OCI-LY7 (cell line): ENCODE results near the gene CENPP. TPM values are rescaled to one million over a fixed set of nuclear protein-coding genes. Genes with fewer than 3 reads are reported as not detected.

Source experiments
- BruUV-seq: library from RNA; stranded (reverse); fragments of 400-500 nt; replicated peaks from 2 replicates; lab custom pipeline; 2021; lab: Mats Ljungman, UMichigan
- CTCF ChIA-PET: fragments of 300-600 bp; sonication (Branson Sonifier 250); formaldehyde crosslinking; loops from one replicate; lab custom pipeline; 2022; ENCODE audit warnings: antibody characterized with exemption; ENCODE audit not compliant: unreplicated experiment; lab: Charles Lee
- POLR2A ChIA-PET: fragments of 300-600 bp; sonication (Branson Sonifier 250); formaldehyde crosslinking; loops from one replicate; lab custom pipeline; 2022; ENCODE audit warnings: antibody characterized with exemption; lab: Charles Lee
- DNase-seq: peaks from one replicate; pipeline ENCODE4 v3.0.0-alpha.2; 2015; ENCODE audit warnings: low spot score
- H2AFZ ChIP-seq: fragments of 200-600 bp; sonication (generic), shearing (Covaris generic); 2 replicates; pipeline ENCODE4 v1.6.1; 2014; ENCODE audit warnings: mild to moderate bottlenecking, antibody characterized with exemption, low read length, moderate library complexity
- H3K27ac ChIP-seq: fragments of 200-600 bp; sonication (generic); 2 replicates; pipeline ENCODE4 v1.5.1; 2014; ENCODE audit warnings: mixed run types, low read depth, mild to moderate bottlenecking, moderate library complexity, low read length, inconsistent platforms; ENCODE audit not compliant: poor library complexity, severe bottlenecking
- H3K36me3 ChIP-seq: fragments of 200-600 bp; sonication (generic); 2 replicates; pipeline ENCODE4 v1.6.1; 2014; ENCODE audit warnings: mild to moderate bottlenecking, antibody characterized with exemption, low read length, moderate library complexity, mixed read lengths; ENCODE audit not compliant: insufficient read depth
- H3K4me1 ChIP-seq: fragments of 200-600 bp; sonication (generic); 2 replicates; pipeline ENCODE4 v1.5.1; 2014; ENCODE audit warnings: mild to moderate bottlenecking, low read length; ENCODE audit not compliant: insufficient read depth, poor library complexity, severe bottlenecking
- H3K4me2 ChIP-seq: fragments of 200-600 bp; sonication (generic); 2 replicates; pipeline ENCODE4 v1.6.1; 2014; ENCODE audit warnings: mild to moderate bottlenecking, low read length
- H3K4me3 ChIP-seq: fragments of 200-600 bp; sonication (generic); 2 replicates; pipeline ENCODE4 v1.5.1; 2014; ENCODE audit warnings: mild to moderate bottlenecking, low read depth, low read length; ENCODE audit not compliant: poor library complexity, severe bottlenecking
- H3K79me2 ChIP-seq: fragments of 200-600 bp; sonication (generic); 2 replicates; pipeline ENCODE4 v1.6.1; 2016; ENCODE audit warnings: low read depth, mild to moderate bottlenecking, low read length, moderate library complexity, mixed read lengths; ENCODE audit not compliant: insufficient read depth
- H3K9me2 ChIP-seq: fragments of 200-600 bp; sonication (generic); 2 replicates; pipeline ENCODE4 v1.6.1; 2016; ENCODE audit warnings: mild to moderate bottlenecking, low read length, mixed read lengths; ENCODE audit not compliant: insufficient read depth
- H3K9me3 ChIP-seq: fragments of 200-600 bp; sonication (generic); 2 replicates; pipeline ENCODE4 v1.6.1; 2014; ENCODE audit warnings: mild to moderate bottlenecking, mixed run types, low read length, mixed read lengths
- H4K20me1 ChIP-seq: fragments of 200-600 bp; sonication (generic); 2 replicates; pipeline ENCODE4 v1.6.1; 2014; ENCODE audit warnings: mild to moderate bottlenecking, antibody characterized with exemption, low read length, moderate library complexity, mixed read lengths; ENCODE audit not compliant: insufficient read depth
- EZH2phosphoT487 ChIP-seq: fragments of 200-600 bp; sonication (generic); IDR thresholded peaks from 2 replicates; pipeline ENCODE4 v1.6.1; 2018; ENCODE audit warnings: low read depth, borderline replicate concordance, mild to moderate bottlenecking, mixed run types, antibody characterized with exemption, low read length, moderate library complexity, mixed read lengths
- intact Hi-C: fragments of 100-400 bp; cut with micrococcal nuclease; formaldehyde crosslinking; loops from one replicate; pipeline ENCODE4 v1.10.0; 2022; ENCODE audit not compliant: unreplicated experiment
- total RNA-seq, 2 experiments: library from RNA; depleted of rRNA in 1 of 2; stranded (reverse); fragments of >200 nt in 1 of 2; shearing (Covaris generic) in 1 of 2; gene quantifications; 2 replicates each; pipeline ENCODE4 v1.2.3, GENCODE V29; 2014 to 2022
- TF ChIP-seq, protein P1 (sequence below): fragments of 200-600 bp; sonication (generic); conservative IDR thresholded peaks from 2 replicates; pipeline ENCODE4 v1.5.1; 2014; ENCODE audit warnings: mild to moderate bottlenecking, antibody characterized with exemption, low read length, moderate library complexity, mixed read lengths

CENPP gene
- total RNA-seq, 2 experiments from 2014 or later, result 25.4 to 30.9 TPM

DNA sequence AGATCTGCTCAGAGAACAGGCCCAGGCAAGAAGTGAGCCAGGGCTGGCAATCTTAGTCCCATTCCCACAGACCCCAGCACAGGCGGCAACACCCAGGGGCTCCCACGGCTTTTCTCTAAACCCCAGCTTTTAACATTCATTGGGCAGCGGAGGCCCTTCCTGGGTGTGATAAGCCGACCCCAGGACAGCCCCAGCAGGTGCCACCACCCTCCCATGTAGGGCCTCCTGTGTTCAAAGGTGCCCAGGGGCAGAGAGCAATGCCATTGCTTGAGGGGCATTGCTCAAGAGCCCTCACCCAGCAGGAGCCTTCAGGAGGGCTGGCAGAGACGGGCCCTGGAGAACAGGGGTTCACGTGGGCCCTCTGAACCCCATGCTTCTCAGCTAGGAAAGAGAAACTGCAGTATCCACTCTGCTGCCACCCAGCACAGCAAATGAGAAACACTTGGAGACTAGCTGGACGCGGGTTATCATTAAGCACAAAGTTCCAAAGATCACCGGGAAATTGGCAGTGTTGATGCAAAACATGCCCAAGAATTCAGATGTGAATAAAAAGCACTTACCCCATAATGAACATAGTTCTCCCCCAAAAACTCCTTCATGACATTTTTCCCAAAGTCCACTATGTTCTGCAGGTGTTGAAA lies 330.3 kb downstream of the CENPP start:
- Histone ChIP-seq H3K4me1 (peaks cover 8% of the 10 kb centered on the region), H3K79me2 (no peaks in the 10 kb centered on the region), H3K9me3 (no peaks in the 10 kb centered on the region), H4K20me1 (no peaks in the 10 kb centered on the region), H3K4me2 (no peak overlapping the region), H3K9me2 (no peaks in the 10 kb centered on the region), H3K4me3 (no peak overlapping the region), H2AFZ (no peak overlapping the region), H3K27ac (no peak overlapping the region), H3K36me3 (peaks cover 58% of the 10 kb centered on the region)
- CTCF ChIA-PET, result no interaction called here
- DNase-seq, result no peak
- TF ChIP-seq EZH2phosphoT487, result no peak
- TF ChIP-seq, protein P1, sequence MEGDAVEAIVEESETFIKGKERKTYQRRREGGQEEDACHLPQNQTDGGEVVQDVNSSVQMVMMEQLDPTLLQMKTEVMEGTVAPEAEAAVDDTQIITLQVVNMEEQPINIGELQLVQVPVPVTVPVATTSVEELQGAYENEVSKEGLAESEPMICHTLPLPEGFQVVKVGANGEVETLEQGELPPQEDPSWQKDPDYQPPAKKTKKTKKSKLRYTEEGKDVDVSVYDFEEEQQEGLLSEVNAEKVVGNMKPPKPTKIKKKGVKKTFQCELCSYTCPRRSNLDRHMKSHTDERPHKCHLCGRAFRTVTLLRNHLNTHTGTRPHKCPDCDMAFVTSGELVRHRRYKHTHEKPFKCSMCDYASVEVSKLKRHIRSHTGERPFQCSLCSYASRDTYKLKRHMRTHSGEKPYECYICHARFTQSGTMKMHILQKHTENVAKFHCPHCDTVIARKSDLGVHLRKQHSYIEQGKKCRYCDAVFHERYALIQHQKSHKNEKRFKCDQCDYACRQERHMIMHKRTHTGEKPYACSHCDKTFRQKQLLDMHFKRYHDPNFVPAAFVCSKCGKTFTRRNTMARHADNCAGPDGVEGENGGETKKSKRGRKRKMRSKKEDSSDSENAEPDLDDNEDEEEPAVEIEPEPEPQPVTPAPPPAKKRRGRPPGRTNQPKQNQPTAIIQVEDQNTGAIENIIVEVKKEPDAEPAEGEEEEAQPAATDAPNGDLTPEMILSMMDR, result no peak
- BruUV-seq, result no TSS peak
- intact Hi-C loops, result no loop called here
- POLR2A ChIA-PET, result no interaction called here

DNA sequence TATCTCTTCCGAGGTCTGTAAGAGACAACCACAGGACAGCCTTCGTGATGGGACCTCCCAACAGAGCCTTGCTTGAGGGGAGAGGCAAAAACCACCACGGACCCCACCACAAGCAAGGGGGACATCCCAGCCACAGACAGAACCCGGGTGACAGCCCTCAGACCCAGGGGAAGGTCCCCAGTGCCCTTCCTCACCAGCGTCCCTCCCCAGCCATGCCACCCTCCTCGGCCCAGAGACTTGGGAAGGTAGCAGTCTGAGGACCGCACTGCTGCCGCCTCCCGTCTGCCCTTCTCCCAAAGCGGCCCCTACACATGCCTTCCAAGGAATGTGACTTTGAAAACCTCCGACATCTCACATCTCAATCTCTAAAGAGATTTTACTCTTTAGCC lies 330.8 kb downstream of the CENPP start:
- no peak overlapping the region for H3K4me2 ChIP-seq
- no peaks in the 10 kb centered on the region for H3K9me3 ChIP-seq
- intact Hi-C loops, result no loop called here
- TF ChIP-seq, protein P1, result no peak
- no peak for TF ChIP-seq EZH2phosphoT487
- no peak overlapping the region for H3K4me3 ChIP-seq
- H3K4me1 ChIP-seq, result peaks cover 8% of the 10 kb centered on the region
- no peaks in the 10 kb centered on the region for H3K79me2 ChIP-seq
- DNase-seq, result no peak
- ChIA-PET POLR2A (no interaction called here), CTCF (no interaction called here)
- no peaks in the 10 kb centered on the region for H4K20me1 ChIP-seq
- H3K9me2 ChIP-seq, result no peaks in the 10 kb centered on the region
- H3K27ac ChIP-seq, result no peak overlapping the region
- H2AFZ ChIP-seq, result no peak overlapping the region
- BruUV-seq, result no TSS peak
- peaks cover 55% of the 10 kb centered on the region for H3K36me3 ChIP-seq

DNA sequence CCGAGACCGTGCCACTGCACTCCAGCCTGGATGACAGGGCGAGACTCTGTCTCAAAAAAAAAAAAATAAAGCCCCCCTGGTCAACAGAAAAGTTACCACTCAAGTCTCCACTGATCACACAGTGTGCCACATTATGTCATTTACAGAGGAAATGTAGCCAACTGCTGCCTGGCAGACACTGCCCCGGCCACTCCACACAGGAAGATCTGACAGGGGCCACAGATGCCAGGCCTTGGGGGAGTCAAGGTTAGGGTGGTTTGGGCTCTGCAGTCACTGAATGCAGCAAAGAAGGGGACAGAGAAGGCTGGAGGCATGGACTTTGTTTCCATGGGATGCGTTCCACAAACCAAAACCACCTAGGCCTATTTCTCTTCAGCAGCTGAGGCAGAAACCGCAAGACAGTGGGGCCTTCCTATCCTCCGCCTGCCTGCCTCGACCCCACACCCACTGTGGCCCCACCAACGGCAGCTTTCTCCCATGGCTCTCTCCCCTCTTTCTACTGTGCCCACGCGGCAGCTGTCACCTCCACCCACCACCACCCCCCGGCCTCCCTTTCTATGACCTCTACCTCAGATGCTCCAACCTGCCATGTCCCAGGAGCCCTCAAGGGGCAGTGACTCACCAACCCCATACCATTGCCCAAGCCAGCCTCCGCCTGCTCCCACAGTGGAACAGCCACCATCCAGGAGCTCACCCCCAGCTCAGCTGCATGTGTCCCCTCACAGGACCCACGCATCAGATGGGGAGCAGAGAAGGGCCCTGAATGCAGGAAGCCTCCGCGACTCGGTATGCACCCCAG lies 331.7 kb downstream of the CENPP start:
- H4K20me1 ChIP-seq, result no peaks in the 10 kb centered on the region
- H3K9me3 ChIP-seq, result no peaks in the 10 kb centered on the region
- H2AFZ ChIP-seq, result no peak overlapping the region
- H3K4me2 ChIP-seq, result no peak overlapping the region
- ChIA-PET POLR2A (no interaction called here), CTCF (no interaction called here)
- TF ChIP-seq, protein P1, result no peak
- TF ChIP-seq EZH2phosphoT487, result no peak
- H3K4me1 ChIP-seq, result peaks cover 8% of the 10 kb centered on the region
- no peaks in the 10 kb centered on the region for H3K79me2 ChIP-seq
- no peak overlapping the region for H3K27ac ChIP-seq
- H3K9me2 ChIP-seq, result no peaks in the 10 kb centered on the region
- no TSS peak for BruUV-seq
- H3K36me3 ChIP-seq, result peaks cover 51% of the 10 kb centered on the region
- no peak overlapping the region for H3K4me3 ChIP-seq
- no peak for DNase-seq
- intact Hi-C loops, result no loop called here
